HG03139 (cell line): ENCODE data around the gene RASSF10.
"Not testable (repeated sequence)": the region's sequence is repeated elsewhere in the genome, so short reads cannot be mapped to it uniquely, and the experiment has no call there.

ENCODE experiments used
- ATAC-seq: cut with Tn5 transposase; IDR thresholded peaks from one replicate; pipeline ENCODE4 v1.9.1; 2021; ENCODE audit not compliant: unreplicated experiment

Gene RASSF10

DNA sequence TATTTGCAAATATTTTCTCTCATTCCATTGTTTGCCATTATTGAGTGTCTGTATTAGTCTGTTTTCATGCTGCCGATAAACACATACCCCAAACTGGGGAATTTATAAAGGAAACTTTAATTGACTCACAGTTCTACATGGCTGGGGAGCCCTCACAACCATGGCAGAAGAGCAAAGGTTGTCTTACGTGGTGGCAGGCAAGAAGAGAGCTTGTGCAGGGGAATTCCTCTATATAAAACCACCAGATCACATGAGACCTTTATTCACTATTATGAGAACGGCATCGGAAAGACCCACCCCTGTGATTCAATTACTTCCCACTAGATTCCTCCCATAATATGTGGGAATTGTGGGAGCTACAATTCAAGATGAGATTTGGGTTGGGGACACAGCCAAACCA lies 10.2 kb downstream of the RASSF10 start:
- no peak for ATAC-seq

DNA sequence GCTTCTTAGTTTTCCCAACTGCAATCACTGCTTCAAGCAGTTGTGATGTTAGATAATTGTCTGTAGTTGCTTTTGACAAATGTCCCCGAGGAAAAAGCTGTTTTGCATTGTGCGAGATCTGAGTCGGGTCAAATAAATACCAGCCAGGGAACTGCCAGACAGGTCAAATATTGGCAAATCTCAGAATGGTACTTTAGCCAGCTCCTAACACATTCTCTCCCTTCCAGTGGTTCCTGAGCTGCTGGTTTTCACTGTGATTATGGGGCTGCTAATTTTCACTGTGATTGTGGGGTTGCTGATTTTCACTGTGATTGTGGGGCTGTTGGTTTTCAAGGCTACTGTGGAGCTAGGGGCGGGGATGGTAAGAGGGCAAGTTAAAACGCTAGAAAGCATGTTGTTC lies 14.3 kb downstream of the RASSF10 start:
- no peak for ATAC-seq

DNA sequence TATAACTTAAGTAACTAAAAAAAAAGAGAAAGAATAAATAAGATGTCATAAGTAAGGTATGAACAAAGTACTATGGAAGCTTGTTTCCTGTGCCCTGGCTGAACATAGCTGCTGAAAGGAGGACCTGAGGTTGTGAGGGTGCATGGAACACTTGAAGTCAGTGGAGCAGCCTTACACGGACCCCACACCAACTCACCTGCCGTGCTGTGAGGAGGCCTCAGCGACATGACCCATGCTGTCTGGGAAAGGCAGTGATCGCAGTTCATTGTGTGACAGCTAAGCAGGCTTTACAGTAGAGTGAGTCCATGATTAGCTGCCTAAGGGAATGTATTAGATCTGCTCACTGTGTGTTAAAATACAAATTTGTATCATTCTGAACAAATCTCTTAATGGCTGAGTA lies 17.6 kb downstream of the RASSF10 start:
- no peak for ATAC-seq

DNA sequence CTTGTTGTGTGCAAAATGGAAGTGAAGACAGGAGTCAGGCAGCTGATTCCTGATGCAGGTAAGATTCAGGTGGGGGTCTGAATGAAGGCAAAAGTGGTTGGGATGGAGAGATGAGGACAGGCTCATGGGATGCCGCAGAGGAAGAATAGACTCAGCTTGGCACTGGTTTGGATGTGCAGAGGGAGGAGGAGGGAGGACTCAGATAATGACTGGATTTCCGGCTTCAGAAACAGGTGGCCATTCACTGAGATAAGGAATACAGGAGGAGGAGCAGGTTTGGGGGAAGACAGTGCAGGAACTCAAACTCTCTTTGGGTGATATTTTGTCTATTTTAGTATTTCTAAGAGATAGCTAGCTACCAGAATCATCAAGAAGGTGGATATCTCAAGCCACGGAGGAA lies 19.2 kb downstream of the RASSF10 start:
- no peak for ATAC-seq

DNA sequence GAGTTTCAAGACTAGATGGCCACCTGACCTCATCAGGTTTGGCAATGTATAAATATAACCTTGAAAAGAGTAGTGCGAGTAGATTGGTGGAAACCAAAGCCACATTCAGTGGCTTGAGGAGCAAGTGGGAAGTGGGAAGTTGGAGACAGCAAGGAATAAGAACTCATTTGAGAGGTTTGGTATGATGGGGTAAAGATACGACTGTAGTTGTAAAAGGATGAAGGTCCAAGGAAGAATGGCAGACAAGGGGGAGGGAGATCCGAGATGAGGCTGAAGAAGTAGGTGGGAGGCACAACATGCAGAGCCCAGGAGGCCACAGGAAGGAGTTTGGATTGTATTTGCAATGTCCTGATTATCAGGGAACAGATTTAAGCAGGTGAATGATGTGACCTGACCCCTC lies 20.8 kb downstream of the RASSF10 start:
- no peak for ATAC-seq

DNA sequence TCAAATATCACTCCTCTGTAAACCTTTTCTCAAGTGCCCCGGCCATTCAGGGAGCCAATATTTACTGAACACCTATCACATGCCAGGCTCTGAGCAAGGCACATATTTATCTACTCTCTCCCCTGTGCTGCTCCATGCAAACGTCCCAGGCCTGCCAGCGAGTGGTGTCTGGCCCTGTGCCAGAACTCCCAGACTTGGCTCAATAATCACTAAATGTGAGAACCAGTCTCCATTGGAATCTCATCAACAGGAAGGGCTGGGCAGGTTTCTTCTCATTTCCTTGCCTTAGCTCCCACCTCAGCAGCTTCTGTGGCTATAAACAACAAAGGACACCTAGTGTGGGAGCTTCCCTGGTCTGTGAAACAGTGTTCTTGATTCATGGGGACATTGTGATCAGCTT lies 21.7 kb downstream of the RASSF10 start:
- no peak for ATAC-seq

DNA sequence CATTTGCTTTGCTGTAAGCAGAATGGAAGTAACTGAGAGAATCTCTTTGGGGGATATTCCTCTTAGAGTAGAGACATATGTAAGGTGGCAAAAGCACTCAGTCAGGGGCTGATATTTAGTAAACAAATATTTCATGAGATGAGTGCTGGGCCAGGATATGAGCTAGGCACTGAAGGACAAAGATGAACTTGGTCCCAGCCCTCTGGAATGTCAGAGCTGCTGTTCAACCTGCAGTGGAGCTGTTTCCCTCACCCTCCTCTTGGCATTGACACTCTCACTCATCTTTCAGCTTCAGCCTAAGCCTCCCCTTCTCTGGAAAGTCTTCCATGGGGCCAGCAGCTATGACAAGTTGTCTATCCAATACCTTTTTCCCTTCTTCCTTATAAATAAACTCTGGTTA lies 22.2 kb downstream of the RASSF10 start:
- no peak for ATAC-seq

DNA sequence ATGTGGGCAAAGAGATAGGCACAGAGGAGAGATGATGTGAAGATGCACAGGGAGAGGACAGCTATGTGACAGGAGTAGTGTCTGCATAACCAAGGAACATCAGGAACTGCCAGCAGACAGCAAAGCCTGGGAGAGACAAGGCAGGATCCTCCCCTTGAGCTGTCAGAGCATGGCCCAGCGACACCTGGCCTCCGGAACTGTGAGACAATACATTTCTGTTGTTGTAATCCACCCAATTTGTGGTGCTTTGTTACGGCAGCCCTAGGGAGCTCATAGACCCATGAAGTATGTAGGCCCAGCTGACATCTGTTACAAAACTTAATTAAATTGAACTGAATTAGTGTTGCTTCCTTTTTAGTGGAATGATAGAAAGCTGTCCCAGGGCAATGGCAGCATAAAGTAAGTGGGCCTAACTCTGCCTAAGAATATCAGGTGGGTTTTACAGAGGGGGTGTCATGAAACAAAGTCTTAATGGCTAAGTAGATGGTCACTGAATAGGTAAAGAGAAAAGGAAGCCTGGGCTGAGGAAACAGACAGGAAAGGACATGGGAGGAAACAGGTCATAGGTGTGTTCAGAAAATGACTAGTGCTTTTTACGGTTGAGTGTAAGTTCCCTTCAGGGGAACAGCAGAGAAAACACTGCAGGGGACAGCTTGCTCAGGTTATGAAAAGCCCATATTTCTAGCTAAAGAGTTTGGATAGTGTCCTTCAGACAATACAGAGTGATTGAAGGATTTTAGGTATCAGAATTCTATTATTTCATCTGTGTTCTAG lies 24.8 kb downstream of the RASSF10 start:
- ATAC-seq, result no peak

DNA sequence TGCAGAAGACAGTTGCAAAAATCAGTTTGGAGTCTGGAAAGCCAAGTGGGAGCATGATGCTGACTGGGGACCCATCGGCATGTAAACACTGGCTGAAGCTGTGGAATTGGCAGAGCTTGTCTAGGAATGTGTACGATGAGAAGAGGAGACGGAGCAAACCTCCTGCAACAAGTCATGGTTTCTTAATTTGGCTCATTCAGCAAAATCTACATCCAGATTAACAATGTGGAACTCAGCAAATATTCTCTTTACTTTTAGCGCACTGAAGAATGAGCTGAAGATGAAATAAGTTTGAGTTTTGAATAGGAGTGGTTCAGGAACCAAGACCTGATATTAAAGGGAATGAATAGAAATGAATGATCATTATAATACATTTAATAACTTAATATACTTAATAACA lies 26.6 kb downstream of the RASSF10 start:
- no peak for ATAC-seq

DNA sequence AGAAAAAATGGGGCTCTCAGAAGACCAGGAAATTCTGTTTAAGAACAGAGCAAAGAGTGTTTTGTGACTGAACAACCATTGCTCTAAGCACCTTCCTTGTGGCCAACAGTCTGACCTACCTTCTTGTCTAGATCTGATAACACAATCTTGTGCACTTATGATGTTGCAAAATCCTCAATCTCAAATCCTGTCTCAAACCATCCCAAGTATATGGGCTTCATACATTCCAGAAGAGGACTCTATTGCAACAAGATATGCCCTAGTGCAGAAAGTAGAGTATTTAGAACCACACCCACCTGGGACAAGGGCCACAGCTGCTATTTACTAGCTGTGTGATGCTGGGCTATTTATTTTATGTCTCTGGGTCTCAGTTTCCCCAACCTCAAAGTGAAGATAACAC lies 27.1 kb downstream of the RASSF10 start:
- no peak for ATAC-seq

DNA sequence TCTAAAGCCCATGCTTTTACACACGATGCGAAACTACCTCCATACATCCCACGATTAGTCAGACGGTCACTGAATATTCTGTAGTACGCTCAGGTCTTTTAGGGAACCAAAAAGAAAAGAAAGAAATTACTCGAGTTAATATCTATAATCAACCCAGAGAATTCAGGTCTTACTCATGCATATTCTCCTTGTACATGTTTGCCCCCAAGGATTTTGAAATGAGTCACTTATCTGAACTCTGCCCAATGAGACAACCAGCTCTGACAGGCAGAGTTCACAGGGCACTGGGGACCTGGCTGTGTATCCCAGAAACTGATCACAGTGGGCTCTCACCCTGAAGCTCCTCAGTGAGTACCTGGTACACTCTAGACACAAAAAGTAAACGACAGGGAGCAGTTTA lies 29.2 kb downstream of the RASSF10 start:
- ATAC-seq, result no peak

DNA sequence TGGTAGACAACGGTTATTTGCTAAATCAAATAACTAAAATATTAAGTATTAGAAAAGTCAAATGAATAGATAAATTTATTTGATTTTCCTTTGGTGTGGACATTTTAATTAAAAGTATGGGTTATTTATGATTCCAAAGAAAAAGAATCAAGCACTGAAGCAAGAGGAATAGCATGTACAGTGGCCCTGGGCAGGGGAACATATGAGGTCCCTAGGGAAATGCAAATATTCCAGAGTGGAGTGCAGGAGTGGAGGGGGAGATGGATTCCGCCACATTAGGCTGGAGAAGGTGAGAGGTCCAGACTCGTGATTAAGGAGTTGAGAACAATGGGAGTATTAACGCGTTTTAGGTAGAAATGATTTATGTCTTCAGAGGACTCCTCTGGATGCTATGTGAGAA lies 30.0 kb downstream of the RASSF10 start:
- ATAC-seq, result no peak

DNA sequence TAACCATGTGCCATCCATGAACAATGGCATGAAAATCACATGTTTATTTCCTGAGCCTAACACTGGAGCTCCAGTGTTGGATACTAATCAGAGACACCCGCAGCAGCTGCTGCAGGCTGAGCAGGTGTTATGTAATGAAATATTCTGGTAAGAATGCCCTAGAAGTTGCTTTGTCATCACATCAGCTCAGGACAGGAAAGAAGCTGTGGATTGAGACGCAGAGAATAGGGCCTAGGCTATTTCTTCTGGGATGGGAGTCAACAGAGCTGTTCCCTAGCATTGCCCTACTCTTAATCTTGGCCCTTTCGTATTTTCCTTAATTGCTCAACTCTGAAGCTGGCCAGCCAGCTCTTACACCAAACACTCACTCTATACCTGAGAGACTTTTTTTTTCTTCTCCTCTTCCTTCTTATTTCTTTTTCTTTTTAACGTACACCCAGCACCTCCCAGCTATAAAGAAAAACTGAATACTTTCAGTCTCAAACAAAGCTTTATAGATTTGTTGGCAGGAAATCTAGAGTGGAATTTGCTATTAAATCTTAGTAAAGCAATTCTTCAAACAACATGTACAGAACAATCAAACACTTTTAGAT lies 31.9 kb downstream of the RASSF10 start:
- ATAC-seq, result no peak

DNA sequence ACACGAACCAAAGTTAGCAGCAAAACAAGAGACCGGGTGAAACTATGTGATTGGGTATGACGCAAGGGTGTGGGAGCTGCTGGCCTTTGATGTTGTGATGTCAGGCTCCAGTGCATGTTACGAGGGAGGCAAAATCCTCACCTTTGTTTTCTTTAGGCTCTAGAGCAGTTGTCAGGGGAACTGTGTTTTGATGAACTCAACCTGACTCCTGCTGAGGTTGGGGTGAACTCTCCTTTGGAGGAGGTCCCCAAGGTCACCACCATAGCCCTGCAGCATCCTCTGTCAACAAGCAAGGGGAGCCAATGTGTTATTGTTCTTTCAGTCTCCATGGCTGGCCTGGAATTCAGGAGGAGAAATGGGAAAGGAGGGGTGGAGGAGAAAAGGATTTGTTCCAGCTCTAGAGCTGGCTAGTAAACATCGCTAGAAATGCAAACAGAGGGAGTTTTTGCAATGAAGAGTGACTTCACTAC lies 33.8 kb downstream of the RASSF10 start:
- no peak for ATAC-seq

DNA sequence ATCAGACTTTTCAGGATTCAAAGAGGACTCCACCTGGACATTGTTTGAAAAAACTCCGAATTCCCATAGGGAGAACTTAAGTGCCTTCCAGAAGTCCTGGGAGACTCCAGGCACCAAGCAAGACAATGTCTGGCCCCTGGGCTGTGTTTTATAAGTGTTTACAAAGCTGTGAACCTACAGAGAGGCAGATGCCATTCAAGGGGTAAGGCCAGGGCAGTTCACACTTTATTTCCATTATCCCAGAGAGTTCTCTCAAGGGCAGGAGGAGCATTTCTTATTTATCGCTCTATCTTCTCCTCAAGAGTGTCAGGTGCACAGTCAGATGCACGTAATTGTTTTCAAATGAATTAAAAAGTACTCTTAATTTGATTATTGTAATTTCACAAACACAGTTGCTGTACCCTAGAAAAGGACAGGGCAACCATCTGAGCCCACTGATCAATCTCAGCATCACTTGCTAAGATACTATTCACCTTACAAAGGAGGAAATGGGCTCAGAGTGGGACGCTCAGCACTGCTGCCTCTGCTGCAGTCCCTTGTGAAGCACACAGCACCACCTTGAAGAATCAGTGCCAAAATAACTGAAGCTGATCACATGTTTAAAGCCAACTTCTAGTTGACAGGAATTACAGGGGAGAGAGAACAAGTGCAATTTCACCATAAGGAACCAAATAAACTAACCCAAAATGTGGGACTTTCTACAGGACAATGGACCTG lies 35.0 kb downstream of the RASSF10 start:
- no peak for ATAC-seq

DNA sequence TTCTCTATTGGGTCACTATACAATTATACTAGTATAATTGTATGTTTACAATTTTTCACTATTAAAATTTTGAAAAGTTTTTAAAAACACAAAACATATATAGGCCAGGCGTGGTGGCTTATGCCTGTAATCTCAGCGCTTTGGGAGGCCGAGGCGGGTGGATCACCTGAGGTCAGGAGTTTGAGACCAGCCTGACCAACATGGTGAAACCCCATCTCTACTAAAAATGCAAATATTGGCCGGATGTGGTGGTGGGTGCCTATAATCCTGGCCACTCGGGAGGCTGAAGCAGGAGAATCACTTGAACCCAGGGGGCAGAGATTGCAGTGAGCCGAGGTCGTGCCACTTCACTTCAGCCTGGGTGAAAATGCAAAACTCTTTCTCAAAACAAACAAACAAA lies 36.0 kb downstream of the RASSF10 start:
- ATAC-seq, result not testable (repeated sequence)

DNA sequence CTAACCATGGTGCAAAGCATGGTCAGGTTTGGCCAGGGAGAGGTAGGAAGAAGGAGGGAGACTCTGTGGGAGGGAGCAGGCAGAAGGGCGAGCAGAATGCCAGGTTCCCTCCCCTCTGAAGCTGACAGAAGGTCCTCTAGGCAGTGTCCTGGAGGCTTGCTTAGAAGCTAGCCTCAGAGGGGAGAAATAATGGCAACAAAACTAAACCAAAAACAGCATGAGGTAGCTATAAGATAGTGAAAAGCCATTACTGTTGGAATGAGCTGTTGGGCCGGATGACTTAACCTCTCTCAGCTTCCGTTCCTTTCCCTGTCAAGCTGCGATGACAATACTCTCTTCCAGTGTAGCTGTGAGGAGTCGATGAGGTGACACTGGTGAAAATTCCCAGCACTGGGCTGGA lies 36.6 kb downstream of the RASSF10 start:
- no peak for ATAC-seq

DNA sequence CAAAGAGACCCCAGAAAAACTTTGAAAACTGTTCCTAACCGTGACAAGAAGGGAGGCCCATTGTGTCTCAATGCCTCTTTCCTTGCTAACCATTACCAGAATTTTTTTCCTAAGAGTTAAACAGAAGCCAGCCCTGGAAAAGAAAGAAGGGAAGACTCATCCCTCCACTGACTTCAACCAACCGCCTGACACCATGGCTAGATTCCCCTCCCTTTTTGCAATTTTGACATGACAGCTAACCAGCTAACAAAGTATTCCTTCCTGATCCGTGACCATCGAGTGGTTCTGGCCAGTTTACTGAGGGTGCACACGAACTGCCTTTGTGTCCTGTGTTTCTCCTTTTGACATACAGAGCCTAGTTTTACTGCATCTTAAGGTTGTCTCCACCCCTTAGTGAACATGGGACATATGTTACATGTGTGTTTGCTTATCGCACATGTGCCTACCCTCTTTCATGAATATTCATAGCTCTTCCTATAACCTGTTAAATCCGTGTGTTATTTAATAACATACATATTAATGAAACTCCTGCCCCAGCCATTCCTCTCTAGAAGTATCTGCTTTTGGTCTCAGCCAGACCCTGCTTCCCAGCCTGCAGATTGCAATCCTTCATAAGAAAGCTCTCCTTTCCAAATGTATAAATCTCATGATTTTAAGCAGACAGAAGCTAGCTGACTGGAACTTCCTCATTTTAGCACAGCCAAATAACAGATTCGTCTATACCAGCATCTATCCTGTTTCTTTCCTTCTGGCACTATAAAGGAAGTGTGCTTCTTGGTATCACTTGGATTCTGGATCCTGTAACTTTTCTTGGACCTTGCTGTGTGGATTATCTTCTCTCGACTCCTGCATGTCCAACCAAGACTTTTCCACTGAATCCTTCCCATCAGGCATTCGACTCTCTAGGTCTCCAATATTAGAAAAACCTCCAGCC lies 37.8 kb downstream of the RASSF10 start:
- no peak for ATAC-seq

DNA sequence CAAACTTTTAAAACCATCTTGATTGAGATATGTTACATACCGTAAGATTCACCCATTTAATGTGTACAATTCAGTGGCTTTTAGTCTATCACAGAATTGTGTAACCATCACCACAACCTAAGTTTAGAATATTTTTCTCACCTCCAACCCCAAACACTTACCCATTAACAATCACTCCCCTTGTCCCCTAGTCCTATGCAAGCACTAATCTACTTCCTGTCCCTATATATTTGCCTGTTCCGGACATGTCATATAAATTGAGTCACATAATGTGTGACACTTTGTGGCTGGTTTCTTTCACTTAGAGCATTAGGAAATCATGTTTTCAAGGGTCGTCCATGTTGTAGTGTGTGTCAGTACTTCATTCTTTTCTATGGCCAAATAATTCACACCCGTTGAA lies 38.8 kb downstream of the RASSF10 start:
- ATAC-seq, result no peak

DNA sequence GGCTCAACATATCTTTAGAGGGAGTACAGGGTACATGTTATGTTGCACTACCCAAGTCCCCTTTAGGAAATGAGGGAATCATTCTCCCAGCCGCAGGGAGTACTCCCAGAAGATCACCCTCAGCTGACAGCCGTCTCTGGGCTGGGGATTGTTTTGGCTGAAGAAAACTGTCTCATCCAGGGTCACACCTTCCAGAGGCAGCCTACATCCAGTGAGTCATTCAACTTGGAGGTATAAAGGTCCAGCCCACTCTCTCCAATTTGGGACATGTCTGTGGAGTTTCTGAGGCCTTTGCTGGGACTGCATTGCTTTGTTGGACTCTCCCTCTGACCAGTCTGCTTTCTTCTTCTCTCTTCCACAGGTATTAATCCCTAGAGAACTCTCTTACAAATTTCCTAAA lies 42.1 kb downstream of the RASSF10 start:
- no peak for ATAC-seq

DNA sequence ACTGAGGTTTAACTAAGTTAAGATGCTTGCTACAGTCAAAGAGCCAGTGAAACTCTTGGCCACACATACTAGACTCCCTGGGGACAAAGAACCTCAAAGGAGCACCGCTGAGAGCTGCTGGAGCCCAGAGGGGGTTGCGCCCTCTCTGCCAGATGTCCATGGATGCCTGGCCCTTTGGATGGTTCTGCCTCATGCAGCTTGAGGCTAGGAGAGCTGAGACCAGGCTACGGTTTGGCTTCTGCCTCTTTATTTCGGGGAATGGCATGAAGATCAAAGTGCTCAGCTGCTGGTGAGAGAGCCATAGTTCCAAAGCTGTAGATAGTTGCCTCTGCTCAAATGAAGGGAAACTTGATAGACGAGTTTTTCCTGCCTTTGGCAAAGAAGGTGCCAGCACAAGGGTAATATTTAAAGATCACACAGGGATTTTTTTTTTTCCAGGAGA lies 43.0 kb downstream of the RASSF10 start:
- ATAC-seq, result no peak
